Fibroblast of pulmonary artery (primary cell): Measurements from ENCODE around the gene MGAT1.

Experiments used
- DNase-seq: peaks from one replicate; pipeline ENCODE4 v3.0.0-alpha.2; 2010; ENCODE audit warnings: low read depth
- H3K4me3 ChIP-seq: replicated peaks from 2 replicates; pipeline ENCODE4 v1.5.1; 2011; ENCODE audit warnings: low read depth, mild to moderate bottlenecking, control low read depth, low read length, moderate library complexity
- TF ChIP-seq, protein P1 (sequence below): IDR thresholded peaks from 2 replicates; pipeline ENCODE4 v1.5.1; 2011; ENCODE audit warnings: mild to moderate bottlenecking, control low read depth, low read length, inconsistent platforms; ENCODE audit errors: missing control alignments

The MGAT1 gene

DNA sequence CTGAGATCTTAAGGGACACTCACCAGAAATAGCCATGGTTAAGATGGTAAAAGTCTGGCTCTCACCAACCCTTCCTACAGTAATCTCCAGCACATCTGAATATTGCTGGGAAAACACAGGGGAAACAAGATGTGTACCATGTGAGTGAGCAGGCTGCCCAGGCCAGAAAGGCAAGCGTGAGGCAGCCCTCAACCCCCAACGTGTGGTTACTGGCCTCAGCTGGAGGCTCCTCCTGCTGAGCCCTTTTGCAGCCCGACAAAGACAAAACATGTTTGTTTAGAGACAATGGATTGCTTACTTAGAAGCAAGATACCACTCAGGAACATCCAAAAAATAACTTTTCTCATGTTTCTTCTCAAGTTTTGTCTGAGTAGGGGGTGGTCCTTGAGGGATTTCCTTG is 41.8 kb upstream of the MGAT1 start:
- H3K4me3 ChIP-seq = no peak overlapping the region
- no peak for DNase-seq
- TF ChIP-seq, protein P1, sequence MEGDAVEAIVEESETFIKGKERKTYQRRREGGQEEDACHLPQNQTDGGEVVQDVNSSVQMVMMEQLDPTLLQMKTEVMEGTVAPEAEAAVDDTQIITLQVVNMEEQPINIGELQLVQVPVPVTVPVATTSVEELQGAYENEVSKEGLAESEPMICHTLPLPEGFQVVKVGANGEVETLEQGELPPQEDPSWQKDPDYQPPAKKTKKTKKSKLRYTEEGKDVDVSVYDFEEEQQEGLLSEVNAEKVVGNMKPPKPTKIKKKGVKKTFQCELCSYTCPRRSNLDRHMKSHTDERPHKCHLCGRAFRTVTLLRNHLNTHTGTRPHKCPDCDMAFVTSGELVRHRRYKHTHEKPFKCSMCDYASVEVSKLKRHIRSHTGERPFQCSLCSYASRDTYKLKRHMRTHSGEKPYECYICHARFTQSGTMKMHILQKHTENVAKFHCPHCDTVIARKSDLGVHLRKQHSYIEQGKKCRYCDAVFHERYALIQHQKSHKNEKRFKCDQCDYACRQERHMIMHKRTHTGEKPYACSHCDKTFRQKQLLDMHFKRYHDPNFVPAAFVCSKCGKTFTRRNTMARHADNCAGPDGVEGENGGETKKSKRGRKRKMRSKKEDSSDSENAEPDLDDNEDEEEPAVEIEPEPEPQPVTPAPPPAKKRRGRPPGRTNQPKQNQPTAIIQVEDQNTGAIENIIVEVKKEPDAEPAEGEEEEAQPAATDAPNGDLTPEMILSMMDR = no peak

DNA sequence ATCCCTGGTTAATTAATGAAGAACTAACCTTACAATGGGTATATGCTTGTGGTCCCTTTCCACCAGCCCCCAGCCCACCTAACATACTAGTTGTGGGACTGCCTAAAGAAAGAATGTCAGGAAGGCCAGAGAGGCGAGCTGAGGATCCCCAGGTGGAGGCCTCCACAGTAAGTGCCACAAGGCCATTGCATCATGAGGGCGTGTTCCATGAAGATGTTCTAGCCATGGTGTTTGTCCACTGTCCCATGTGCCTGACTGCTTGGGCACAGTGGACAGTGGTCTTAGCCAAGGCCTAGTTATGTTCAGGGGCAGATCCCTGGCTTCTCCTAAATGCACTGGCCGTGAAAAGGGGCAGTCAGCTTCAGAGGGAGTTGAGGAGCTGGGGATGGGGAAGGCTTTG is 37.3 kb upstream of the MGAT1 start:
- no peak for DNase-seq
- no peak overlapping the region for H3K4me3 ChIP-seq
- TF ChIP-seq, protein P1 = no peak

DNA sequence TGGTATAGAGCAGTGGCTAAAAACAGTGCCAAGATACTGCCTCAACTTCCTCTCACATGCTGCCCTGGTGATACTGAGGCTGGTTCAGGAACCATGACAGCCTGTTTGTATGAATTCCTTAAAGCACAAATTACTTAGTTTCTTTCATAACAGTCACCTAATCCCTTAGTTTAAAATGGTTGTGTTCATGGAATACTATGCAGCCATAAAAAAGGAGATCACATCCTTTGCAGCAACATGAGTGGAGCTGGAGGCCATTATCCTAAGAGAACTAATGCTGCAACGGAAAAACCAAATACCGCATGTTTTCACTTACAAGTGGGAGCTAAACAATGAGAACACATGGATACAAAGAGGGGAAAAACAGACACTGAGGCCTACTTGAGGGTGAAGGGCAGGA is 36.6 kb upstream of the MGAT1 start:
- no peak for DNase-seq
- TF ChIP-seq, protein P1 = no peak
- no peak overlapping the region for H3K4me3 ChIP-seq

DNA sequence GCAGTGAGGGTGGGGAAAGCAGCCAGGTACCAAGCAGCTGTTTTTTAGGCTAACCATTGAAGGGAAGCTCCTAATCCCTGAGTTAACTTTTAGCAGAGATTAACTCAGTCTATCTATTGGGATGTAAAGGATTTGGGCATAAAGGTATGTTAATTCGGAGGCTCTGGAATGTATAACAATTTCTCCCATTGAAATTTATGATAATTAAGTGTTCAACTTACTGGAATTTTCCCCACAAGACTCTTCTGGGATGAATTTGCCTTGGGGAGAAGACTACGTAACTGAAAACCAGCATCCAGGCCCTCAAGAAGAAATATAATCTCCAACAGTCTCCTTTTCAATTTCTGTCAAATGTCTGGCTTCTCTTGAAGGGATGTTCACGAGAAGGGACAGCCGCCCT is 34.9 kb upstream of the MGAT1 start:
- TF ChIP-seq, protein P1 = no peak
- H3K4me3 ChIP-seq = no peak overlapping the region
- DNase-seq = no peak

DNA sequence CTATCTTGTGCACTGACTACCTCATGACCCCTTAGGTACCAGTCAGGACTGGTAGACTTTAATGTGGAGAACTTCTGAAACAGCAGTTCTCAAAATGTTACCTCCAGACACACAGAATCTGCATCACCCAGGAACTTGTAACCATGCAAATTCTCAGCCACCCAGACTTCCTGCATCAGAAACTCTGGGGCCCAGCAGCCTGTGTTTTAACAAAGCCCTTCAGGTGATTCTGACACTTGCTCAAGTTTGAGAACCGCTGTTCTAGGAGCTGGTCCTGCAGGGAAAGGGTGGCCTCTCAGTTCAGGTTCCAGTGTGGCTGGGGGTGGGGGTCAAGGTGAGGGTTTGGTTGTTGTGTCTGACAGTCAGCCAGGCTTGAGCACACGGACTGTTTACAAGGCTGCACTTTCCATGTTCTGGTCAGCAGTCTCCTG is 30.0 kb upstream of the MGAT1 start:
- no peak overlapping the region for H3K4me3 ChIP-seq
- TF ChIP-seq, protein P1 = no peak
- DNase-seq = no peak

DNA sequence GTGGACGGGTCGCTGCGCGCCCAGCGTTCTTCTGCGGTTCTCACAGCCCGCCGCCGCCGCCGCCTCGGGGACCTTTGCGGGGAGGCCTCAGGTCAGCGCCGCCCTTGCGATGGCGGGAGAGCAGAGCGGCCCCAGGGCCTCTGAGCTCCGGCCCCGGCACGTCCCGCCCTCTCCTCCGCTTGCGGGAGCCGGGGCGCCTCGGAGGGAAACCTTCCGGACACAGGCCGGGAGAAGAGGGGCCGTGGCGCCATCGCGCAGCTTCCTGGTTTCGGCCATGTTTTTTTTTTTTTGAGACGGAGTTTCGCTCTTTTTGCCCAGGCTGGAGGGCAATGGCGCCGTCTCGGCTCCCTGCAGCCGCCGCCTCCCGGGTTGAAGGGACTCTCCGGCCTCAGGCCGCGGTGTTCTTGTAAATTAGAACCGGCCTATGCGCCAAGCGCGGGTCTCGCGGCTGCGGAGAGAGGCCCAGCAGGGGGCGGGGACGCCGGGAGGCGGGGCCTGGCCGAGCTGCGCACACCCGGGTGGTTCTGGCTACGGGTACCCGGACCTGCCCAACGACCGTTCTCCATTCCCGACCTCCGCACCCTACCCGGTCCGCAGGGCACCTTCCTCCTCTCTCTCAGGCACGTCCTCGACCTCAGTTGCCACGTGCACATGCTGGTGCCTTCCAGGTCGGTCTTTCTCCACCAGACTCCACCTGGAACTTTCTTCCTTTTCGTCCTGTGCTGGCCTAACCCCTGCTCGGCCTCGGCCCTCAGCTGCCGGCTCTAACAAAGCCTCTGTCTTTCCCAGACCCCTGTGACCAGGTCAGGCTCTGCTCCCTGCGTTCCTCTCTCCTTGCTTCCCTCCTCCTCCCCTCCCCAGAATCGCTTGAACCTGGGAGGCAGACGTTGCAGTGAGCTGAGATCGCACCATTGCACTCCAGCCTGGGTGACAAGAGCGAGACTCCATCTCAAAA is 28.8 kb upstream of the MGAT1 start:
- TF ChIP-seq, protein P1 = no peak
- DNase-seq = peak; percentile 68
- H3K4me3 ChIP-seq = peak overlapping the region; percentile 84
